HTR-8/SVneo (cell line): ENCODE measurements around the gene CDNF.
A peak's percentile ranks its signal among the peaks of the same experiment; 100 is the strongest.
"Not testable (repeated sequence)": the region's sequence is repeated elsewhere in the genome, so short reads cannot be mapped to it uniquely, and the experiment has no call there.

Source experiments
- DNase-seq: peaks from one replicate; pipeline ENCODE4 v3.0.0; 2011; ENCODE audit warnings: low spot score, mixed read lengths; ENCODE audit not compliant: insufficient read length
- FAIRE-seq: peaks from 2 replicates; lab custom pipeline; 2011; peaks lifted over from hg19 to GRCh38; lab: Jason Lieb, UNC

CDNF gene

DNA sequence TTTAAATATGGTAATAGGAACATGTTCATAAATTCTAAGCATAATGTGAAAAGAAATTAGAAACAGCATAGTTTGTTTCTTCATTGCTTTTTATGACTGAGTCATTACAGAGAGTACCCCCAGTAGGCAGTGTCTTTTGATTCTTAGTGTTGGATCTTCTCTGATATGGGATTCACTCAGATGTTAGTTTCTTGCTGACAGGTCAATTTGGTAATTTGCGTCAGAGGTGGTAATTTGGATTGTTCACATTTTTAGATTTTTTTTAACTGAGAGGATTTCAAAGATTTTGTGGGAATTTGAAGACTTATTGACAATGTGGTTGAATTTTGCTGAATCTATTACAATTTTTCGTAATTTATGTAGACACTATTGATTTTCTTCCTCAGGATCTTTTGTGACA lies 2.3 kb upstream of the CDNF start:
- FAIRE-seq (no peak), DNase-seq (no peak)

GRCh38 chr10:14839305-14839695 lies 1.5 kb upstream of the CDNF start:
- no peak for FAIRE-seq
- no peak for DNase-seq

DNA sequence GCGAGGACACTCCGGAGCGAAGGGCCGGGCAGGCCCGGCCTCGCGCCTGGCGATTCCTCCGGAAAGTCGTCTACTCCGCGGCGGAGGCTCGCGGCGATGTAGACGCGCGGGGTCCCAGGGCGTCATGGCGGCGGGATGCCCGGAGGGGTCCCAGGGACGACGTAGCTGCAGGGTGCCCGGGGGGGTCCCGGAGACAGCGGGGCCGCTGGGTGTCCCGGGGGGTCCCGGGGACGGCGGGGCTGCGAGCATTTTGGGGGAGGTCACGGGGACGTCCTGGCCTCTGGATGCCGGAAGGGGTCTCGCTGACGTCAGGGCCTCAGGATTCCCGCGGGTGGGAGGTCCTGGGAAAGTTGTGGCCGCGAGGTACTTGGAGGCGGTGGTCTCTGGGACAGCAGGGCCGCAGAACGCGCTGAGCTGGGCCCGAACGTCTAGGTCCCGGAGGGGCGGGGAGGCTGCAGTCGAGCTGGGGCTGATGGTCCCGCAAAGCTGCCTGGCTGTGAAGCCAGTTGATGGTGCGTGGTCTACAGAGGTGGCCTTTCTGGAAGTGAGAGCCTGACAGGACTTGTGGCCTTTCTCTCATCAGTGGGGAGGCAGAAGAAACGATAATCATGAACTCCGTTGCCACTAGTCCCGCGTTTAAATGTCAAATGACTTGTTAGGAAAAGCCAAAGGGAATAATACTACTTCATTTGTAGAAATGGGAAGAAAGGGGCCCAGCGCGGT lies 906 bp upstream of the CDNF start:
- FAIRE-seq (no peak), DNase-seq (peak; percentile 14)

DNA sequence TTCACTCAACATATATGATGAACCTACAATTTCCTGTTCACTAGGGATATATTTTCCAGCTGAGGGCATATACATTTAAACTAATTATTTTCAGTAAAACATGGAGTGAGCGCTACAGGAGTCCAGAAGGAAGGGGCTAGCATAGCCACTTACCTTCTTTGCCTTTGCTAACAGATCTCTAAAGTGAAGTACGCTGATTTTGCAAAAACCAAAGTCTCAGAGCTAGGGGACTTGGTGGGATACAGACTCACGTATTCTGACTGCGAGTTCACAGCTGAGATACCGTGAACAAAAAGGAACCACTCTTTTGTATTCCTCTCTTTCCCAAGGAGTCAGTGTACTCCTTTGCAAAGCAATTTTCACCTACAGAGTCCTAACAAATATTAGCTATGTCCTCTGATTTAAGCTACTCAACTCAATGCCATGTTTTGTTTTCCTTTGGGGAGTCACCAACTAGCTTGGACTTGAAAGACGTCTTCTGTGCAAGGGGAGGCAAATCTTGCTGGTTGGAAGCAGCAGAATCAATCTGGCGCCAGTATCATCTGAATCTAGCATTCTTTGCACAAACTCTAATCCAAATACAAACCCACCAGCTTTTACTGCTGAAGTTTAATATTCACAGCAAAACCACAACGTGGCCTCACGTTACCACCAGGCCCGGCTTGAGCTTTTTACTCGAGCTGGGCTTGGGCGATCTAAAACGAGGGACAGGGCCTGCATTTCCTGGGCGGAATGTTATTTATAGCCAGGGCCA lies 657 bp downstream of the CDNF start:
- DNase-seq = no peak
- FAIRE-seq = no peak

GRCh38 chr10:14836208-14836607 lies 1.6 kb downstream of the CDNF start:
- FAIRE-seq (no peak), DNase-seq (no peak)

GRCh38 chr10:14833106-14833505 lies 4.7 kb downstream of the CDNF start:
- DNase-seq (no peak), FAIRE-seq (no peak)

GRCh38 chr10:14826076-14826829 lies 11.6 kb downstream of the CDNF start:
- no peak for FAIRE-seq
- no peak for DNase-seq

DNA sequence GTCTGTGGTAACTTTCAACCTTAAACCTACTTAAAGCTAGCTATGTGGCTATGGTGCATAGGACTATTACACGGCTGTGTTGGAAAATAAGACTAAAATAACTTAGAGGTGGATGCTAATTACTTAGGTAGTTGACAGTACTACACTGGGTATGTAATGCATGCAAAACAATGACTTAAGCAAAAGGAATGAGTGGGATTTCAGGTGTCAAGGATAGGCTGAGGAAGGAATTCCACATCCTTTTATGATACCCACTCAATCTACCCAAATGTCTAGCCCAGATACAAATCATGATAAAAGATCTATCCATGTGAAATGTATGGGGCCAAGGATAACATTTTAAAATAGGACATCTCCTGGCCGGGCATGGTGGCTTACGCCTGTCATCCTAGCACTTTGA lies 13.9 kb downstream of the CDNF start:
- no peak for FAIRE-seq

GRCh38 chr10:14822879-14823755 lies 14.7 kb downstream of the CDNF start:
- no peak for FAIRE-seq
- peak; percentile 38 for DNase-seq

More for the DNA sequence above, 13.9 kb downstream of the CDNF start:
- DNase-seq = no peak

DNA sequence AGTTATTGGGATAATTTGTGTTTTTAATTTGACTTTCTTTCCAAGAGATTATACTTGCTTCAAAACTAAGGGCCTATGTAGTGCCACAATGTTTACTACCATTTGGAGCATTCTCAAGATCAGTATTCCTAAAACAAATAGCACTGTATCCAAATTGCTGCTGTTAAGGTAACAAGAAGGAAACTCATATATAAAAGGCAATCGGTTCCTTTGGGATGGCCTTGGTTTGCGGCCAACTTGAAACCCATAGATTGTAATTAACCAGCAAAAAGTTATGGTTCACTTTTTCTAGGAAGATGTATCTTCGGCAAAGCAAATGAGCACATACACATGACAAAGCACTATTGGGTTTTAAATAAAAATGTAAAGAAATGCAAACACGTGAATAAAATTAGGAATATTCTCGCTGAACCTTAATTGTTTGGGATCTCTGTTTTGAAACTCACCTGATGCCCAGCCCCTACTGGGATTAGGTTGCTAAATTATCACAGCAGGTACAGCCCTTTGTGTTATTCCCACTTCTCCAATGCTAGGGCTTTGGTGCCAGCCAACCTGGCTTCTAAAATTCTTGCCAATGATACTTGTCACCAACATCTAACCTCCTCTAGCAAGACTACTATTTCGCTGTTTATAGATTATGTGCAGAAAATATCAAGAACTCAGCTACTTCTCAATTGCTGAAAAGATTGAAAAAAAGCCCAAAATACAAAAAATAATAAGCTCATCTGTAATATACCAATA lies 16.0 kb downstream of the CDNF start:
- no peak for DNase-seq
- no peak for FAIRE-seq

DNA sequence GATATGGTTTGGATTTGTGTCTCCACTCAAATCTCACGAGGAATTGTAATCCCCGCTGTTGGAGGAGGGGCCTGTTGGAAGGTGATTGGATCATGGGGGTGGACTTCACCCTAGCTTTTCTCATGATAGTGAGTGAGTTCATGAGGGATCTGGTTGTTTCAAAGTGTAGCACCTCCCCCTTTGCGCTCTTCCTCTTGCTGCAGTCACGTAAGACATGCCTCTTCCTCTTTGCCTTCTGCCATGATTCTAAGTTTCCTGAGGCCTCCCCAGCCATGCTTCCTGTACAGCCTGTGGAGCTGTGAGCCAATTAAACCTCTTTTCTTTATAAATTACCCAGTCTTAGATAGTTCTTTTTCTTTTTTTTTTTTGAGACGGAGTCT lies 17.1 kb downstream of the CDNF start:
- DNase-seq (no peak), FAIRE-seq (no peak)

- FAIRE-seq (no peak), DNase-seq (peak; percentile 59)
Observed at GRCh38 chr10:14820010-14820774, 17.6 kb downstream of the CDNF start.

GRCh38 chr10:14816717-14817116 lies 21.1 kb downstream of the CDNF start:
- DNase-seq, FAIRE-seq: not testable (repeated sequence)

DNA sequence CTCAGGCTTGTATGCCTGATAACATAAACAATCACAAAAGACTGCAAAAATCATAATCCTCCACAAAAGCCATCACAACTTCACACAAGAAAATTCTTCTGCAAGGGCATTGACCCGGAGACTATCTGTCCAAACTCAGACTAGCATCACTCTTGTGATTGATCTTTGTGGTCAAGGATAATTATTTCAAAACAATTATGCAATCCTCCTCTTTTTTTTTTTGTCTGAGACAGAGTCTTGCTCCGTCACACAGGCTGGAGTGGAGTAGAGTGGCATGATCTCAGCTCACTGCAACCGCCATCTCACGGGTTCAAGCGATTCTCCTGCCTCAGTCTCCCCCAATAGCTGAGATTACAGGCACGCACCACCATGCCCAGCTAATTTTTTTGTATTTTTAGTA lies 22.2 kb downstream of the CDNF start:
- FAIRE-seq (no peak), DNase-seq (no peak)

DNA sequence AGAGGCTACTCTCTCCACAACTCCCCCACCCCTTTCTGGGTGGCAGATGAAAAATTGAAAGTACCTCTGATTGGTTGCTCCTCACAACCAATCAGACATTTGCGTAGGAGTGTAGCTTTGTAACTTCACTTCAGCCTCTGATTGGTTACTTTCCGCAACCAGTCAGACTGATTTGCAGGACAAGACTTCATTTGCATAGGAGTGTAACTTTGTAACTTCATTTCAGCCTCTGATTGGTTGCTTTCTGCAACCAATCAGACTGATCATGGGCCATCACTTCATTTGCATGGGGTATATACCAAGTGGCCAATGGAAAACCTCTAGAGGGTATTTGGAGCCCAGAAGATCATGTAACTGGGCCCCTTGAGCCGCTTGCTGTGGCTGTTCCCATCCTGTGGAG lies 25.6 kb downstream of the CDNF start:
- FAIRE-seq = no peak
- DNase-seq = no peak

DNA sequence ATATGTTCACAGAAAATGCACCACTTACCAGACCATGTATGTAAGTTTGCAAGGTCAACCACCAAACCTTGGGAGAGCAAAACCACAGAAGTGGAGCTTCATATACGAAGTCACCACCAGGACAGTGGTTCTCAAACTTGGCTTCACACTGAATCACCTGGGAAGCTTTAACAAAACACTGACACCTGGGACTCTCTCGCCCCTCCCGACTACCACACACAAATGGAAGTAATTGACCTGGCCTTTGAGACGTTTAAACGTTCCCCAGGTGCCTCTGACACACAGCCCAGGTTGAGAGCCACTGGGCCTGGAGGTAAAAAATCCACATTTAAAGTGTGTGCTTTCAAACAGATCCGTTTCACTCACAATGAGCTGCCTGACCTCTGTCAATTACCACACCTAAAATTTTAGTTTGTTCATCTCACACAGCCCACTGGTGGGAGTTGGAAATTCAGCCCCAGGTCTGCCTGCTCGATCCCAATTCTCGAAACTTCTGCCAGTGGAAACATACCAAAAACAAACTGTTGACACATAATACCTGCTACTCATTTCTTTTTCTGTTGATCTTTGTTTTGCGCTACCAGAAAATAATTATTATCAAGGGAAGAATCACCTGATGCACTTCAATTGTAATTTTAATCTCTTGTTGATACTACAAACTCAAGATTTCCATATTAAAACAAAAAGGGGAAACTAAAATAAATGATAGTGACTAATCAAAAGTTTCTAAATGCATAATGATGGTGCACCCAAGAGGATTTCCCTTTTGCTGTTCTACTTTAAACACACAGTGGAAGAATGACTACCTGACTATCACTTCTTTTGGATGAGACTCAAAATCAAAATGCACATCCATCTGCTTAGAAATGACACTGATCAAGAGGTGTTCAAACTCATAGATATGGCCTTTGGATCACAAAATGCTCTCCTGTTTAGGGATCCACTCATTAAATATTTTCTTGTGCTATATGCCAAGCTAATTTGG lies 26.6 kb downstream of the CDNF start:
- DNase-seq (no peak), FAIRE-seq (no peak)

GRCh38 chr10:14806318-14806717 lies 31.5 kb downstream of the CDNF start:
- no peak for FAIRE-seq
- no peak for DNase-seq

DNA sequence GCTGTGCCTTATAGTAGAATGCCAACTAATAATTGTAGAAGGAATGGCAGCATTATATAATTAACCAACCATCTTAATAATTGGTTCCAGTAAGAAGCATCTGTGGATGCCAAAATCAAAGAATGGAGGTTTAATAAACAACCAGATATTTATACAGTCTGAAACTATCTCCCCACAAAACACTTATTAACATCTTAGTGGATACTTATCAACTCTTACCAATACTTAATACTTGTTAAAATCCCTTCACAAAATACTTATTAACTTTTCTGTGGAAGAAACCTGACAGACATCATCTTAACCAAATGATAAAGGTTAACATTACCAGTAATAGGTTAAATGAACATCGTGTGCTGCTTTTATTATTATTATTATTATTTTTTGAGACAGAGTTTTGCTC lies 34.0 kb downstream of the CDNF start:
- DNase-seq = no peak
- FAIRE-seq = no peak
